Left kidney (tissue), 2 donors: Measurements from ENCODE around the gene DNAI4. TPM values are rescaled to one million over a fixed set of nuclear protein-coding genes. Genes with fewer than 3 reads are reported as not detected.
"Not testable (repeated sequence)": the region's sequence is repeated elsewhere in the genome, so short reads cannot be mapped to it uniquely, and the experiment has no call there.

Source experiments
- DNase-seq: peaks from one replicate; pipeline ENCODE4 v3.0.0-alpha.2; 2013
- polyA plus RNA-seq: library from polyadenylated mRNA; unstranded; fragments of 120-200 nt; gene quantifications from one replicate; pipeline ENCODE4 v1.2.1, GENCODE V29; 2013; ENCODE audit not compliant: insufficient read length

DNAI4 gene
- polyA plus RNA-seq, 1 donor: 18.4 TPM

- no peak for DNase-seq
Measured at GRCh38 chr1:66833112-66833511, 91.5 kb downstream of the DNAI4 start.

GRCh38 chr1:66831529-66832239, 93.0 kb downstream of the DNAI4 start:
- DNase-seq: no peak

GRCh38 chr1:66824771-66825170, 99.9 kb downstream of the DNAI4 start:
- DNase-seq: no peak

- DNase-seq: no peak
Measured at GRCh38 chr1:66809736-66810326, 114.8 kb downstream of the DNAI4 start.

GRCh38 chr1:66809245-66809644, 115.4 kb downstream of the DNAI4 start:
- DNase-seq: no peak

- DNase-seq: not testable (repeated sequence)
Measured at GRCh38 chr1:66795839-66796238, 128.8 kb downstream of the DNAI4 start.

GRCh38 chr1:66791621-66792610, 132.7 kb downstream of the DNAI4 start:
- DNase-seq: no peak

GRCh38 chr1:66788231-66788939, 136.3 kb downstream of the DNAI4 start:
- no peak for DNase-seq

GRCh38 chr1:66787641-66788040, 137.0 kb downstream of the DNAI4 start:
- no peak for DNase-seq

GRCh38 chr1:66785800-66786199, 138.9 kb downstream of the DNAI4 start:
- not testable (repeated sequence) for DNase-seq

- DNase-seq: no peak
Measured at GRCh38 chr1:66779475-66780078, 145.1 kb downstream of the DNAI4 start.

- no peak for DNase-seq
Measured at GRCh38 chr1:66778969-66779368, 145.7 kb downstream of the DNAI4 start.

GRCh38 chr1:66778266-66778665, 146.4 kb downstream of the DNAI4 start:
- peak; percentile 17 for DNase-seq

GRCh38 chr1:66777831-66778230, 146.8 kb downstream of the DNAI4 start:
- no peak for DNase-seq

- DNase-seq: no peak
Measured at GRCh38 chr1:66775646-66776045, 149.0 kb downstream of the DNAI4 start.

GRCh38 chr1:66774438-66774837, 150.2 kb downstream of the DNAI4 start:
- DNase-seq: no peak

- DNase-seq: no peak
Measured at GRCh38 chr1:66773227-66773626, 151.4 kb downstream of the DNAI4 start.

GRCh38 chr1:66770694-66771093, 154.0 kb downstream of the DNAI4 start:
- no peak for DNase-seq

- no peak for DNase-seq
Measured at GRCh38 chr1:66770240-66770639, 154.4 kb downstream of the DNAI4 start.

- DNase-seq: no peak
Measured at GRCh38 chr1:66769512-66770229, 155.0 kb downstream of the DNAI4 start.

- no peak for DNase-seq
Measured at GRCh38 chr1:66768965-66769364, 155.7 kb downstream of the DNAI4 start.
